ENCODE data around the gene ATG4C.

Gene ATG4C

GRCh38 chr1:62903982-62904855 lies 120.3 kb downstream of the ATG4C start:
- FAIRE-seq, result no peak
- DNase-seq (ENCODE audit: low spot score), result no peak

- FAIRE-seq, result no peak
- DNase-seq (ENCODE audit: low spot score), result no peak
Measured at GRCh38 chr1:62904856-62905225, 120.9 kb downstream of the ATG4C start.

GRCh38 chr1:62905309-62905708 lies 121.4 kb downstream of the ATG4C start:
- DNase-seq (ENCODE audit: low spot score) (no peak), FAIRE-seq (no peak)

GRCh38 chr1:62905872-62906271 lies 121.9 kb downstream of the ATG4C start:
- FAIRE-seq (no peak), DNase-seq (ENCODE audit: low spot score) (no peak)

- no peak for FAIRE-seq
- no peak for DNase-seq (ENCODE audit: low spot score)
Measured at GRCh38 chr1:62906428-62906886, 122.5 kb downstream of the ATG4C start.

GRCh38 chr1:62908168-62908695 lies 124.3 kb downstream of the ATG4C start:
- no peak for FAIRE-seq
- no peak for DNase-seq (ENCODE audit: low spot score)

GRCh38 chr1:62912028-62912638 lies 128.2 kb downstream of the ATG4C start:
- DNase-seq (ENCODE audit: low spot score), result peak; percentile 45
- FAIRE-seq, result no peak

Measured in urothelium cell line (cell line).